Right atrium auricular region (tissue), 2 donors: ENCODE results near the gene SEPTIN8. TPM values are rescaled to one million over a fixed set of nuclear protein-coding genes. Genes with fewer than 3 reads are reported as not detected.

Source experiments
- DNase-seq: peaks from one replicate; pipeline ENCODE4 v3.0.0-alpha.2; 2019; ENCODE audit warnings: low spot score
- H3K27ac ChIP-seq, 2 donors: fragments of 200-600 bp; sonication (generic); 1 replicate in 1 of 2; 2 replicates in 1 of 2; pipeline ENCODE4 v1.5.1; 2016 to 2019
- H3K27me3 ChIP-seq, 2 donors: fragments of 200-600 bp; sonication (generic); one replicate each; pipeline versions ENCODE4 v1.5.1 to v1.6.0; 2017 to 2019
- H3K36me3 ChIP-seq: fragments of 200-600 bp; sonication (generic); one replicate; pipeline ENCODE4 v1.5.1; 2016
- H3K4me1 ChIP-seq, 2 donors: fragments of 200-600 bp; sonication (generic); one replicate each; pipeline versions ENCODE4 v1.5.1 to v1.6.0; 2017 to 2019
- H3K4me3 ChIP-seq, 2 donors: fragments of 200-600 bp; sonication (generic); 1 replicate in 1 of 2; 2 replicates in 1 of 2; pipeline ENCODE4 v1.5.1; 2017 to 2019; ENCODE audit warnings: mild to moderate bottlenecking in 1 of 2, moderate library complexity in 1 of 2
- H3K9me3 ChIP-seq, 2 donors: fragments of 200-600 bp; sonication (generic); one replicate each; pipeline ENCODE4 v1.5.1; 2019
- total RNA-seq, 2 donors: library from RNA; depleted of rRNA; stranded (reverse); fragments of >200 nt; gene quantifications; one replicate each; pipeline ENCODE4 v1.1.0, GENCODE V29; 2016
- TF ChIP-seq, protein P1 (sequence below), 2 donors: fragments of 200-600 bp; sonication (generic); IDR thresholded peaks; one replicate each; pipeline ENCODE4 v1.5.1; 2019; ENCODE audit warnings: antibody characterized with exemption in 2 of 2

The SEPTIN8 gene
- total RNA-seq, 2 donors from 2014 or later: 21.1 to 24.8 TPM

DNA sequence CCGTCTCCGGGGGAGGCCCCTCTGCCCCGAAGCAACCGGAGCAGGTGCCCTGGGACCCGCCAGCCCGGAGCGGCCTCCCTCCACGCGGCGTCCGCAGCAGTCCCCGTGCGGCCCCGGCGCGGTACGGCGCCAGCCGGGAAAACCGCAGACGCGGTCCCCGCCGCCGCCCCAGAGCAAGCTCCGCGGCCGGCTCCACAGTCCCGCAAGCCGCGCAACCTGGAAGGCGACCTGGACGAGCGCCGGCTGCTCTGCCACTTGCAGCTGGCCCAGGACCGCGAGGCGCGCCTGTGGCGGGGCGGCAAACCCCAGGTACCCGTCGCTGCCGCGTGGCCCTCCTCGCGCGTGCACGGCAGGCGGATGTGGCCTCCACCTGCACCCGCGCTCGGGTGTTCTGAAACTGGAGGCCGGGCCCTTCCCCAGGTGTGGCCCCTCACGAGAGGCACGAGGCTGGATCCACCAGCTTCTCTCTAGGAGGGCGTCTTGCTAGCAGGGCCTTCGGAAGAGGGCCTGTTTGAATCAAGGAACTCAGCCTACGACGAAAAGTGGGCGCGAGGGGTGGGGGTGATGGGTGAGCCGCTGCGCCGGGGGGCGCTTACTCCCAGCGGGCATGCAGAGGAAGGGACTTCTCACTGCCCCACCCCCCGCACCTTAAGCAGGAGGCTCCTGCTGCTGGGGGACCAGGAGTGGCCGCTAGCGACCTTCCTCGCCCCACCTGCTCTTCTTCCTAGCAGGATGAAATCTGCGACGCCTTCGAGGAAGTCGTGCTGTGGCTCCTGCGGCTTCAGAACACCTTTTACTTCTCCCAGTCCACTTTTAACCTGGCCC lies 29.2 kb downstream of the SEPTIN8 start:
- Histone ChIP-seq H3K36me3 (no peaks in the 10 kb centered on the region), H3K9me3 (no peaks in the 10 kb centered on the region), H3K4me3 (peak overlapping the region; percentile 22 to 54), H3K27me3 (no peaks in the 10 kb centered on the region), H3K27ac (peak overlapping the region in 1 of 2 donors; percentile 3), H3K4me1 (peaks cover 0 to 12% of the 10 kb centered on the region in 2 donors)
- TF ChIP-seq, protein P1, sequence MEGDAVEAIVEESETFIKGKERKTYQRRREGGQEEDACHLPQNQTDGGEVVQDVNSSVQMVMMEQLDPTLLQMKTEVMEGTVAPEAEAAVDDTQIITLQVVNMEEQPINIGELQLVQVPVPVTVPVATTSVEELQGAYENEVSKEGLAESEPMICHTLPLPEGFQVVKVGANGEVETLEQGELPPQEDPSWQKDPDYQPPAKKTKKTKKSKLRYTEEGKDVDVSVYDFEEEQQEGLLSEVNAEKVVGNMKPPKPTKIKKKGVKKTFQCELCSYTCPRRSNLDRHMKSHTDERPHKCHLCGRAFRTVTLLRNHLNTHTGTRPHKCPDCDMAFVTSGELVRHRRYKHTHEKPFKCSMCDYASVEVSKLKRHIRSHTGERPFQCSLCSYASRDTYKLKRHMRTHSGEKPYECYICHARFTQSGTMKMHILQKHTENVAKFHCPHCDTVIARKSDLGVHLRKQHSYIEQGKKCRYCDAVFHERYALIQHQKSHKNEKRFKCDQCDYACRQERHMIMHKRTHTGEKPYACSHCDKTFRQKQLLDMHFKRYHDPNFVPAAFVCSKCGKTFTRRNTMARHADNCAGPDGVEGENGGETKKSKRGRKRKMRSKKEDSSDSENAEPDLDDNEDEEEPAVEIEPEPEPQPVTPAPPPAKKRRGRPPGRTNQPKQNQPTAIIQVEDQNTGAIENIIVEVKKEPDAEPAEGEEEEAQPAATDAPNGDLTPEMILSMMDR (IDR thresholded peaks at IDR 0.05): no peak
- DNase-seq: no peak

DNA sequence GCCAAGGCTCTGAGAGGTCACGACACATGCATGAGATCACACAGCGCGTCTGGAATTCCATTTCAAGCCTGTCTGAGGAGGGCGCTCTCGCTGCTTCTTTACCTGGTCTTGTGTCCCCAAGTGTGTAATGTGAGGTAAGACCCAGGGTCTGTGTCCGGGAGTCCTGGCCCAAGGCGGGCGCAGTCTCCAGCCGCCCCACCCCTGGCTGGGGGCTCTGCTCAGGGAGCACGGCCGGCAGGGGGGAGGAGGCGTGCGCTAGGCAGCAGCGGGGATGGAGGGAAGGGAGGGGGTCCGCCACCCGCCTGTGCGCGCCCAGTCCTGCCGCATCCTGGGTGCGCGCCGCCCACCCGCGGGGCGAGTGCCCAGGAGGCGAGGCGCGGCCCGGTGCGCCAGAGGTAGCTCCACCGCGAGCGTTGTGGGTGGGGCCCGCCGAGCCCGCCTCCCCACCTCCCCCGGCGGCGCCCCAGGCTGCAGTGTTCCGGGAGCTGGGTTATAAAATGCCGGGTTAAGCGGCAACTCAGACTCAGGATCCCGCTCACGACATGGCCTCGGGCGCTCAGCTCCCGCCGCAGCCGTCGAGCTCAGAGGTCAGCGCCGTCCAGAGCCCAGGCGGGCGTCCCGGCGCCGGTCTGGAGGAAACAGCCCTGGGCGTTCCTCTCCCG lies 30.0 kb downstream of the SEPTIN8 start, which contains the start of gene CCNI2:
CCNI2 (plus strand) TSS at position 473 of the 662 bp plus-strand sequence; CDS start at position 543, 70 bp downstream.
- H3K9me3 ChIP-seq: no peaks in the 10 kb centered on the region
- H3K27me3 ChIP-seq: no peaks in the 10 kb centered on the region
- peak within 1 kb of the TSS in 1 of 2 donors; percentile 3 for H3K27ac ChIP-seq
- no peaks in the 10 kb centered on the region for H3K36me3 ChIP-seq
- peak within 1 kb of the TSS; percentile 22 to 54 for H3K4me3 ChIP-seq
- peaks cover 0 to 12% of the 10 kb centered on the region in 2 donors for H3K4me1 ChIP-seq
- no peak for DNase-seq
- TF ChIP-seq, protein P1 (IDR thresholded peaks at IDR 0.05): peak in 1 of 2 donors; percentile 48

DNA sequence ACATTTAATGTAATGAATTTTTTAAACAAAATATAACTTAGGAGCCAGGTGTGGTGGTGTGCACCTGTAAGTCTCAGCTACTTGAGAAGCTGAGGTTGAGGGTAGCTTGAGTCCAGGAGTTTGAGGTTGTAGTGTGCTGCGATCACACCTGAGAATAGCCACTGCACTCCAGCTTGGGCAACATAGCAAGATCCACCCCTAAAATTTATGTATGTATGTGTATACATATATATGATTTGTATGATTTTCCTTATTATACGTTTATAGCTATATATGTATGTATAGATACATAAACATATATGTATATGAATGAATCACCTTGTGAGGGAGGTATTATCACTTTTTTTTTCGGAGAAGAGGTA lies 30.5 kb downstream of the SEPTIN8 start:
- Histone ChIP-seq H3K4me1 (peaks cover 0 to 12% of the 10 kb centered on the region in 2 donors), H3K9me3 (peaks cover 0 to 3% of the 10 kb centered on the region in 2 donors), H3K27ac (no peak overlapping the region), H3K27me3 (no peaks in the 10 kb centered on the region), H3K36me3 (no peaks in the 10 kb centered on the region), H3K4me3 (peak overlapping the region in 1 of 2 donors; percentile 54)
- no peak for DNase-seq
- TF ChIP-seq, protein P1 (IDR thresholded peaks at IDR 0.05): no peak

DNA sequence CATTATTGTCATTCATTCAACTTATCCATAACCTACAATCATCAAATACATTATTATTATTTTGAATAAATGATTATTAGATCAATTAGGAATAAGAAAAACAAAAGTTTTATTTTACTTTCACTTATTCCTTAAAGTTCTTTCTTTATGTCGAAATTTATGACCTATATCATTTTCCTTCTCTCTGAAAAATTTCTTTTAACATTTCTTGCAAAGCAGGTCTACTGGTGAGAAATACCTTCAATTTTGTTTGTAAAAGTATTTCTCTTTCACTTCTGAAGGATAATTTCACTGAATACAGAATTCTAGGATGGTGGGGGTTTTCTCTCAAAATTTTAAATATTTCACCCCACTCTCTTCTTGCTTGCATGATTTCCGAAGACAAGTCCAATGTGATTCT lies 32.4 kb downstream of the SEPTIN8 start:
- peaks cover 0 to 3% of the 10 kb centered on the region in 2 donors for H3K9me3 ChIP-seq
- no peak for DNase-seq
- no peak overlapping the region for H3K4me3 ChIP-seq
- no peaks in the 10 kb centered on the region for H3K27me3 ChIP-seq
- no peaks in the 10 kb centered on the region for H3K36me3 ChIP-seq
- H3K4me1 ChIP-seq: peaks cover 0 to 12% of the 10 kb centered on the region in 2 donors
- no peak overlapping the region for H3K27ac ChIP-seq
- TF ChIP-seq, protein P1 (IDR thresholded peaks at IDR 0.05): no peak

DNA sequence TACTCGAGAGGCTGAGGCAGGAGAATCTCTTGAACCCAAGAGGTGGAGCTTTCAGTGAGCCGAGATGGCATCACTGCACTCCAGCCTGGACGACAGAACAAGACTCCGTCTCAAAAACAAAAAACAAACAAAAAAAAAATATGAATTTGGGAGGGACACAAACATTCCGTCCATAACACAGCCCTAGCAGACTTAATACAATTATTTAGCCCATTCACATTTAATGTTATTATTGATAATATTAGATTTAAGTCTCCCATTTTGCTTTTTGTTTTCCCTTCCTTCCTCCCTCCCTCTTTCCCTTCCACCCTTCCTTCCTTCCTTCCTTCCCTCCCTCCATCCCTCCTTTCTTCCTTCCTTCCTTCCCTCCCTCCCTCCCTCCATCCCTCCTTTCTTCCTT lies 34.4 kb downstream of the SEPTIN8 start:
- Histone ChIP-seq H3K36me3 (no peaks in the 10 kb centered on the region), H3K4me3 (no peak overlapping the region), H3K4me1 (peaks cover 0 to 12% of the 10 kb centered on the region in 2 donors), H3K27ac (no peak overlapping the region), H3K27me3 (no peaks in the 10 kb centered on the region), H3K9me3 (peaks cover 0 to 3% of the 10 kb centered on the region in 2 donors)
- no peak for DNase-seq
- TF ChIP-seq, protein P1 (IDR thresholded peaks at IDR 0.05): no peak
